ENCODE measurements around the gene SPNS3. TPM values are rescaled to one million over a fixed set of nuclear protein-coding genes. Genes with fewer than 3 reads are reported as not detected.

Gene SPNS3
- total and polyA plus RNA-seq, 4 donors: 0.16 to 2.3 (median 0.24) TPM

GRCh38 chr17:4475001-4475400 is 41.3 kb downstream of the SPNS3 start:
- DNase-seq (ENCODE audit: low spot score): no peak
- H3K36me3 ChIP-seq (ENCODE audit: control insufficient read depth in 4 of 4, insufficient read depth in 3 of 4, low read depth in 1 of 4, low read length in 3 of 4): no peaks in the 10 kb centered on the region
- H3K27me3 ChIP-seq (ENCODE audit: control insufficient read depth in 4 of 4, insufficient read depth in 4 of 4, low read length in 3 of 4): no peaks in the 10 kb centered on the region
- no peak overlapping the region for H3K9ac ChIP-seq (ENCODE audit: low read depth in 1 of 2, low read length in 2 of 2)
- 92% methylated on average over 9 of the region's 9 CpGs for WGBS
- peaks cover 0 to 10% (median 8%) of the 10 kb centered on the region in 4 donors for H3K4me1 ChIP-seq (ENCODE audit: control insufficient read depth in 4 of 4, insufficient read depth in 4 of 4, low read length in 3 of 4)
- H3K9me3 ChIP-seq (ENCODE audit: control insufficient read depth in 4 of 4, low read length in 3 of 4): no peaks in the 10 kb centered on the region
- TF ChIP-seq HNF4G (IDR thresholded peaks at IDR 0.05) (no peak), SP1 (IDR thresholded peaks at IDR 0.05) (no peak), FOXA1 (IDR thresholded peaks at IDR 0.05) (no peak), TAF1 (conservative IDR thresholded peaks at IDR 0.05) (no peak), NR2F2 (IDR thresholded peaks at IDR 0.05) (no peak), RXRA (IDR thresholded peaks at IDR 0.05) (no peak), GABPA (IDR thresholded peaks at IDR 0.05 in 1 of 2, conservative IDR thresholded peaks at IDR 0.05 in 1 of 2) (no peak)
- TF ChIP-seq, protein P1, sequence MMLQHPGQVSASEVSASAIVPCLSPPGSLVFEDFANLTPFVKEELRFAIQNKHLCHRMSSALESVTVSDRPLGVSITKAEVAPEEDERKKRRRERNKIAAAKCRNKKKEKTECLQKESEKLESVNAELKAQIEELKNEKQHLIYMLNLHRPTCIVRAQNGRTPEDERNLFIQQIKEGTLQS (IDR thresholded peaks at IDR 0.05): no peak
- H3K27ac ChIP-seq (ENCODE audit: low read depth in 1 of 2, low read length in 2 of 2): no peak overlapping the region
- H3K4me3 ChIP-seq (ENCODE audit: low read depth in 1 of 3, low read length in 3 of 3): no peak overlapping the region

GRCh38 chr17:4475463-4475862 is 41.7 kb downstream of the SPNS3 start:
- no peak overlapping the region for H3K4me3 ChIP-seq (ENCODE audit: low read depth in 1 of 3, low read length in 3 of 3)
- 90% methylated on average over 7 of the region's 7 CpGs for WGBS
- no peaks in the 10 kb centered on the region for H3K27me3 ChIP-seq (ENCODE audit: control insufficient read depth in 4 of 4, insufficient read depth in 4 of 4, low read length in 3 of 4)
- no peaks in the 10 kb centered on the region for H3K36me3 ChIP-seq (ENCODE audit: control insufficient read depth in 4 of 4, insufficient read depth in 3 of 4, low read depth in 1 of 4, low read length in 3 of 4)
- H3K9ac ChIP-seq (ENCODE audit: low read depth in 1 of 2, low read length in 2 of 2): no peak overlapping the region
- TF ChIP-seq YY1 (IDR thresholded peaks at IDR 0.05): no peak
- TF ChIP-seq, protein P2, sequence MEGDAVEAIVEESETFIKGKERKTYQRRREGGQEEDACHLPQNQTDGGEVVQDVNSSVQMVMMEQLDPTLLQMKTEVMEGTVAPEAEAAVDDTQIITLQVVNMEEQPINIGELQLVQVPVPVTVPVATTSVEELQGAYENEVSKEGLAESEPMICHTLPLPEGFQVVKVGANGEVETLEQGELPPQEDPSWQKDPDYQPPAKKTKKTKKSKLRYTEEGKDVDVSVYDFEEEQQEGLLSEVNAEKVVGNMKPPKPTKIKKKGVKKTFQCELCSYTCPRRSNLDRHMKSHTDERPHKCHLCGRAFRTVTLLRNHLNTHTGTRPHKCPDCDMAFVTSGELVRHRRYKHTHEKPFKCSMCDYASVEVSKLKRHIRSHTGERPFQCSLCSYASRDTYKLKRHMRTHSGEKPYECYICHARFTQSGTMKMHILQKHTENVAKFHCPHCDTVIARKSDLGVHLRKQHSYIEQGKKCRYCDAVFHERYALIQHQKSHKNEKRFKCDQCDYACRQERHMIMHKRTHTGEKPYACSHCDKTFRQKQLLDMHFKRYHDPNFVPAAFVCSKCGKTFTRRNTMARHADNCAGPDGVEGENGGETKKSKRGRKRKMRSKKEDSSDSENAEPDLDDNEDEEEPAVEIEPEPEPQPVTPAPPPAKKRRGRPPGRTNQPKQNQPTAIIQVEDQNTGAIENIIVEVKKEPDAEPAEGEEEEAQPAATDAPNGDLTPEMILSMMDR (IDR thresholded peaks at IDR 0.05; ENCODE audit: low read depth, low read length, missing input control): no peak
- no peak for TF ChIP-seq HNF4G (IDR thresholded peaks at IDR 0.05)
- TF ChIP-seq, protein P3, sequence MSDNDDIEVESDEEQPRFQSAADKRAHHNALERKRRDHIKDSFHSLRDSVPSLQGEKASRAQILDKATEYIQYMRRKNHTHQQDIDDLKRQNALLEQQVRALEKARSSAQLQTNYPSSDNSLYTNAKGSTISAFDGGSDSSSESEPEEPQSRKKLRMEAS (IDR thresholded peaks at IDR 0.05): no peak
- H3K27ac ChIP-seq (ENCODE audit: low read depth in 1 of 2, low read length in 2 of 2): no peak overlapping the region
- no peak for DNase-seq (ENCODE audit: low spot score)
- peaks cover 0 to 12% (median 10%) of the 10 kb centered on the region in 4 donors for H3K4me1 ChIP-seq (ENCODE audit: control insufficient read depth in 4 of 4, insufficient read depth in 4 of 4, low read length in 3 of 4)
- no peaks in the 10 kb centered on the region for H3K9me3 ChIP-seq (ENCODE audit: control insufficient read depth in 4 of 4, low read length in 3 of 4)

GRCh38 chr17:4476017-4476416 is 42.3 kb downstream of the SPNS3 start:
- TF ChIP-seq SP1 (IDR thresholded peaks at IDR 0.05) (no peak), FOXA1 (IDR thresholded peaks at IDR 0.05) (no peak)
- H3K4me1 ChIP-seq (ENCODE audit: control insufficient read depth in 4 of 4, insufficient read depth in 4 of 4, low read length in 3 of 4): peaks cover 0 to 18% (median 15%) of the 10 kb centered on the region in 4 donors
- H3K27me3 ChIP-seq (ENCODE audit: control insufficient read depth in 4 of 4, insufficient read depth in 4 of 4, low read length in 3 of 4): no peaks in the 10 kb centered on the region
- no peak overlapping the region for H3K27ac ChIP-seq (ENCODE audit: low read depth in 1 of 2, low read length in 2 of 2)
- no peak for DNase-seq (ENCODE audit: low spot score)
- H3K4me3 ChIP-seq (ENCODE audit: low read depth in 1 of 3, low read length in 3 of 3): no peak overlapping the region
- 78% methylated on average over 14 of the region's 14 CpGs for WGBS
- H3K9ac ChIP-seq (ENCODE audit: low read depth in 1 of 2, low read length in 2 of 2): no peak overlapping the region
- no peaks in the 10 kb centered on the region for H3K9me3 ChIP-seq (ENCODE audit: control insufficient read depth in 4 of 4, low read length in 3 of 4)
- H3K36me3 ChIP-seq (ENCODE audit: control insufficient read depth in 4 of 4, insufficient read depth in 3 of 4, low read depth in 1 of 4, low read length in 3 of 4): no peaks in the 10 kb centered on the region

GRCh38 chr17:4476511-4477070 is 42.9 kb downstream of the SPNS3 start:
- H3K9me3 ChIP-seq (ENCODE audit: control insufficient read depth in 4 of 4, low read length in 3 of 4): no peaks in the 10 kb centered on the region
- H3K4me3 ChIP-seq (ENCODE audit: low read depth in 1 of 3, low read length in 3 of 3): no peak overlapping the region
- no peak overlapping the region for H3K27ac ChIP-seq (ENCODE audit: low read depth in 1 of 2, low read length in 2 of 2)
- DNase-seq (ENCODE audit: low spot score): no peak
- peaks cover 0 to 23% (median 19%) of the 10 kb centered on the region in 4 donors for H3K4me1 ChIP-seq (ENCODE audit: control insufficient read depth in 4 of 4, insufficient read depth in 4 of 4, low read length in 3 of 4)
- H3K9ac ChIP-seq (ENCODE audit: low read depth in 1 of 2, low read length in 2 of 2): no peak overlapping the region
- 84% methylated on average over 19 of the region's 19 CpGs for WGBS
- no peaks in the 10 kb centered on the region for H3K36me3 ChIP-seq (ENCODE audit: control insufficient read depth in 4 of 4, insufficient read depth in 3 of 4, low read depth in 1 of 4, low read length in 3 of 4)
- no peaks in the 10 kb centered on the region for H3K27me3 ChIP-seq (ENCODE audit: control insufficient read depth in 4 of 4, insufficient read depth in 4 of 4, low read length in 3 of 4)
- TF ChIP-seq EGR1 (IDR thresholded peaks at IDR 0.05; ENCODE audit: low read depth in 2 of 2) (no peak), RAD21 (IDR thresholded peaks at IDR 0.05) (no peak), HNF4G (IDR thresholded peaks at IDR 0.05) (no peak), HNF4A (conservative IDR thresholded peaks at IDR 0.05) (no peak), NR2F2 (IDR thresholded peaks at IDR 0.05) (no peak), REST (IDR thresholded peaks at IDR 0.05) (no peak), YY1 (IDR thresholded peaks at IDR 0.05) (no peak), RXRA (IDR thresholded peaks at IDR 0.05) (no peak)
- TF ChIP-seq, protein P2 (IDR thresholded peaks at IDR 0.05; ENCODE audit: low read depth, low read length, missing input control): no peak

All from liver (tissue), 9 donors.